Kidney (tissue), 14 donors: ENCODE data around the gene SAMD3. TPM values are rescaled to one million over a fixed set of nuclear protein-coding genes. Genes with fewer than 3 reads are reported as not detected.
"Not testable (repeated sequence)": the region's sequence is repeated elsewhere in the genome, so short reads cannot be mapped to it uniquely, and the experiment has no call there.

Experiments
- DNase-seq, 5 donors: peaks; one replicate each; pipeline ENCODE4 v3.0.0-alpha.2; 2013 to 2020
- FAIRE-seq: peaks from 2 replicates; lab custom pipeline; 2012; peaks lifted over from hg19 to GRCh38; lab: Jason Lieb, UNC
- H3K27ac ChIP-seq, 2 donors: one replicate each; pipeline ENCODE4 v1.7.0; 2013; ENCODE audit warnings: low read depth in 2 of 2, low read length in 2 of 2, inconsistent platforms in 1 of 2
- H3K27me3 ChIP-seq: one replicate; pipeline ENCODE4 v1.7.1; 2013; ENCODE audit warnings: low read length, inconsistent platforms; ENCODE audit not compliant: control insufficient read depth, insufficient read depth
- H3K36me3 ChIP-seq, 3 donors: one replicate each; pipeline versions ENCODE4 v1.7.0 to v1.7.1; 2013; ENCODE audit warnings: low read length in 3 of 3, control low read depth in 1 of 3, inconsistent platforms in 1 of 3; ENCODE audit not compliant: insufficient read depth in 3 of 3, control insufficient read depth in 2 of 3
- H3K4me1 ChIP-seq, 3 donors: one replicate each; pipeline versions ENCODE4 v1.7.0 to v1.7.1; 2013; ENCODE audit warnings: low read length in 3 of 3, inconsistent platforms in 1 of 3, low read depth in 1 of 3; ENCODE audit not compliant: control insufficient read depth in 2 of 3, insufficient read depth in 2 of 3
- H3K4me3 ChIP-seq, 3 donors: one replicate each; pipeline versions ENCODE4 v1.7.0 to v1.8.1; 2013; ENCODE audit warnings: low read length in 3 of 3, control low read depth in 1 of 3, inconsistent platforms in 1 of 3
- H3K9ac ChIP-seq, 3 donors: one replicate each; pipeline versions ENCODE4 v1.7.0 to v1.7.1; 2013; ENCODE audit warnings: low read length in 3 of 3, control low read depth in 1 of 3, inconsistent platforms in 1 of 3
- H3K9me3 ChIP-seq, 3 donors: one replicate each; pipeline versions ENCODE4 v1.7.0 to v1.7.1; 2013; ENCODE audit warnings: low read length in 3 of 3, control low read depth in 1 of 3, inconsistent platforms in 1 of 3; ENCODE audit not compliant: control insufficient read depth in 2 of 3, insufficient read depth in 1 of 3
- intact Hi-C: fragments of 100-400 bp; cut with DNase I; formaldehyde crosslinking; loops from one replicate; pipeline ENCODE4 v1.11.1; 2022
- polyA plus RNA-seq: library from polyadenylated mRNA; stranded (reverse); fragments of 350-450 nt; fragmentation: Illumina TruSeq; extraction: RNeasy Lipid Tissue Mini Kit (QIAGEN cat#74804); gene quantifications from one replicate; pipeline ENCODE4 v1.2.3, GENCODE V29; 2014; ENCODE audit warnings: low read depth, low replicate concordance; ENCODE audit not compliant: insufficient read depth
- total RNA-seq: library from RNA; stranded (reverse); fragmentation: NEBNext Ultra II Directional; extraction: Animal tissue kit (Norgen Biotek cat#: 25700); gene quantifications from one replicate; pipeline ENCODE4 v1.2.1, GENCODE V29; 2021
- TF ChIP-seq, protein P1 (sequence below): IDR thresholded peaks from 3 replicates; pipeline ENCODE4 v1.5.1; 2012; ENCODE audit warnings: mild to moderate bottlenecking, moderate library complexity, borderline replicate concordance; ENCODE audit not compliant: insufficient read depth; ENCODE audit errors: extremely low read depth
- donor health status: control.
- donor health status: control.
- donor health status: control.
- donor health status: control.
- donor health status: control.
- donor health status: DM: yes; HTN: yes; CAD: no.
- donor health status: Normal renal cell carcinoma (clear cell type).

SAMD3 gene
- total and polyA plus RNA-seq, 2 donors from 2014 or later = 1.1 to 3.5 TPM

DNA sequence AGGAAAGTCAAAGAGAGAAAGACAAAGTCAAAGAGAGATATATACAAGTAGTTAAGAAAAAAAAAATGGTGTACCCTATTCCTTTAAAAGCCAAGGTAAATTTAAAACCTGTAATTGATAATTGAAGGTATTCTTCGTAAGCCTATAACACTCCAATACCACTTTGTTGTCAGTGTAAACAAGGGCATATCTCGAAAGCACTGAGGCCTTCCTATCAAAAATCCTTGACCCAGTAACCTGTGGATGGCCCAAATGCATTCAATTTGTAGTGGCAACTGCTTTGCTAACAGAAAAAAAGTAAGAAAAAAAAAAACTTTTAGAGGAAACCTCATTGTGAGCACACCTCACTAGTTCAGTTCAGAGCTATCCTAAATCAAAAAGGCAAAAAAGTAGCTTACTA is 39.3 kb upstream of the SAMD3 start:
- H3K4me1 ChIP-seq = no peaks in the 10 kb centered on the region
- no peak for FAIRE-seq
- no peaks in the 10 kb centered on the region for H3K27me3 ChIP-seq
- TF ChIP-seq, protein P1, sequence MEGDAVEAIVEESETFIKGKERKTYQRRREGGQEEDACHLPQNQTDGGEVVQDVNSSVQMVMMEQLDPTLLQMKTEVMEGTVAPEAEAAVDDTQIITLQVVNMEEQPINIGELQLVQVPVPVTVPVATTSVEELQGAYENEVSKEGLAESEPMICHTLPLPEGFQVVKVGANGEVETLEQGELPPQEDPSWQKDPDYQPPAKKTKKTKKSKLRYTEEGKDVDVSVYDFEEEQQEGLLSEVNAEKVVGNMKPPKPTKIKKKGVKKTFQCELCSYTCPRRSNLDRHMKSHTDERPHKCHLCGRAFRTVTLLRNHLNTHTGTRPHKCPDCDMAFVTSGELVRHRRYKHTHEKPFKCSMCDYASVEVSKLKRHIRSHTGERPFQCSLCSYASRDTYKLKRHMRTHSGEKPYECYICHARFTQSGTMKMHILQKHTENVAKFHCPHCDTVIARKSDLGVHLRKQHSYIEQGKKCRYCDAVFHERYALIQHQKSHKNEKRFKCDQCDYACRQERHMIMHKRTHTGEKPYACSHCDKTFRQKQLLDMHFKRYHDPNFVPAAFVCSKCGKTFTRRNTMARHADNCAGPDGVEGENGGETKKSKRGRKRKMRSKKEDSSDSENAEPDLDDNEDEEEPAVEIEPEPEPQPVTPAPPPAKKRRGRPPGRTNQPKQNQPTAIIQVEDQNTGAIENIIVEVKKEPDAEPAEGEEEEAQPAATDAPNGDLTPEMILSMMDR = no peak
- no peak overlapping the region for H3K4me3 ChIP-seq
- no peaks in the 10 kb centered on the region for H3K36me3 ChIP-seq
- no peaks in the 10 kb centered on the region for H3K9me3 ChIP-seq
- no peak overlapping the region for H3K27ac ChIP-seq
- intact Hi-C loops = no loop called here
- DNase-seq = no peak
- no peak overlapping the region for H3K9ac ChIP-seq

DNA sequence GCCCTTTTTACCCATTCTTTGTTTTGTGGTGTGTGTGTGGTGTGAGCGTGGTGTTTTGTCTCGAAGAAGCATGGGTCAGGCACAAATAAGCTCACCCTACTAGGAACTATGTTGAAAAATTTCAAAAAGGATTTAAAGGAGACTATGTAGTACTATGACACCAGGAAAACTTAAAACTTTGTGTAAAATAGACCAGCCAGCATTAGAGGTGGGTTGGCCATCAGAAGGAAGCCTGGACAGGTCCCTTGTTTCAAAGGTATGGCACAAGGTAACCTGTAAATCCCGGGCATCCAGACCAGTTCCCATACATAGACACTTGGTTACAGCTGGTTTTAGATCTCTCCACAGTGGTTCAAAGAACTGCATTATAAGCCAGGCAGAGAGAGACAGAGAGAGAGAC is 38.8 kb upstream of the SAMD3 start:
- FAIRE-seq, H3K4me3 ChIP-seq, H3K27me3 ChIP-seq, H3K27ac ChIP-seq, H3K9ac ChIP-seq, H3K36me3 ChIP-seq, H3K9me3 ChIP-seq, intact Hi-C loops, H3K4me1 ChIP-seq, DNase-seq: not testable (repeated sequence)

DNA sequence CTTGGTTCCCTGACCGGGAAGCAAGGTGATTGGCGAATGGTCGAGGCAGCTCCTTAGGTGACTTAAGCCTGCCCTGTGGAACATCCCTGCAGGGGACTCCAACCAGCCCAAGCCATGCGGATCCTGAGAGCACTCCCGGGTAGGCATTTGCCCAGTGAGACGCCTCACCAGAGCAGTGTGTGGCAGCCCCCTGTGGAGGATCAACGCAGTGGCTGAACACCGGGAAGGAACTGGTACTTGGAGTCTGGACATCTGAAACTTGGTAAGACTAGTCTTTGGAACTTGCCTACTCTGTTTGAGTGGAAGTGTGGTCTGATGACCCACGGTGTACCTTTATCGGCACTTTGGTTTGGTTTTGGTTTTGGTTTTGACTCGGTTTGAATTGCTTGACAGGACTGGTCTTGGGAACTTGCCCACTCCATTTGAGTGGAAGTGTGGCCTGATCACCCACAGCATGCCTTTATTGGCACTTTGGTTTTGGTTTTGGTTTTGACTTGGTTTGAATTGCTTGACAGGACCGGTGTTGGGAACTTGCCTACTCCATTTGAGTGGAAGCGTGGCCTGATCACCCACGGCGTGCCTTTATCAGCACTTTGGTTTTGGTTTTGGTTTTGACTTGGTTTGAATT is 38.0 kb upstream of the SAMD3 start:
- not testable (repeated sequence) for H3K4me3 ChIP-seq, H3K27ac ChIP-seq, FAIRE-seq

DNA sequence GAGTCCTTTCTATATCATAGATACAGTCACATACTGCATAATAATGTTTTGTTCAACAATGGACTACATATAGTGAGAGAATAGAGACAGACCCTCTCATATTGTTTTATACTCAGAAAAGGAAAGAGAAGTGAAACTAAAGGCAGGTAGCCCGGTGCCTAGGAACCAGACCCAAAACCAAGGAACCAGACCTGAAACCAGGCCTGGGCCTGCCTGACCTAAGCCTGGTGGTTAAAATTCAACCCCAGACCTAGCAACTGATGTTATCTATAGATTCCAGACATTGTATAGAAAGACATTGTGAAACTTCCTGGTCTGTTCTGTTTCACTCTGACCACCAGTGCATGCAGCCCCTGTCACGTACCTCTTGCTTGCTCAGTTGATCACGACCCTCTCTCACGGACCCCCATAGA is 37.3 kb upstream of the SAMD3 start:
- H3K9me3 ChIP-seq, FAIRE-seq, DNase-seq, intact Hi-C loops, H3K36me3 ChIP-seq, H3K4me3 ChIP-seq, H3K27me3 ChIP-seq, H3K4me1 ChIP-seq, H3K9ac ChIP-seq, H3K27ac ChIP-seq: not testable (repeated sequence)

More for the DNA sequence above, 38.0 kb upstream of the SAMD3 start:
- intact Hi-C loops, H3K4me1 ChIP-seq, H3K9me3 ChIP-seq, H3K36me3 ChIP-seq, H3K9ac ChIP-seq, H3K27me3 ChIP-seq, DNase-seq: not testable (repeated sequence)

DNA sequence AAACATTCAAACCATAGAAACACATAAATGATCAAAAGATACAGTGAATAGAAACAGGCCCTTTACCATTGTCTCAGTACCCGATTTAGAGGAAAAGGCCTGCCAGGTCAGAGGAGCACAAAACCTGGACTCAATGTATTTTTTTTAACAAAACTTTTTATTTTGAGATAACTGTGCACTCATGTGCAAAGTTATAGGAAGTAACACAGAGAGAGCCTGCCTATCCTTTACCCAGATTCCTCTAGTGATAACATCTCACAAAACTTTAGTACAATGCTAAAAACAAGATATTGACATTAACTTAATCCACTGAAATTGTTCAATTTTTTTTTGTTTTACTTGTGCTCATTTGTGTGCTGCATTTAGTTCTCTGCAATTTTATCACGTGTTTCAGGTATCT is 36.8 kb upstream of the SAMD3 start:
- FAIRE-seq = no peak
- TF ChIP-seq, protein P1 = no peak
- intact Hi-C loops = no loop called here

More for the DNA sequence above, 36.8 kb upstream of the SAMD3 start:
- Histone ChIP-seq H3K27ac (no peak overlapping the region), H3K27me3 (no peaks in the 10 kb centered on the region), H3K9ac (no peak overlapping the region), H3K4me3 (no peak overlapping the region), H3K4me1 (no peaks in the 10 kb centered on the region), H3K9me3 (no peaks in the 10 kb centered on the region), H3K36me3 (no peaks in the 10 kb centered on the region)
- DNase-seq = no peak
